Trophoblast cell (in vitro differentiated cells and primary cell): ENCODE results near the gene SPPL3.

Experiments
- DNase-seq, 2 donors: peaks; one replicate each; pipeline ENCODE4 v3.0.0-alpha.2; 2016
- H2AFZ ChIP-seq: 2 replicates; pipeline ENCODE4 v1.6.1; 2013; ENCODE audit warnings: low read length, moderate library complexity, mild to moderate bottlenecking; ENCODE audit not compliant: insufficient read depth, poor library complexity
- H2AK5ac ChIP-seq: 2 replicates; pipeline ENCODE4 v1.6.1; 2013; ENCODE audit warnings: mild to moderate bottlenecking, low read length
- H2BK120ac ChIP-seq: 2 replicates; pipeline ENCODE4 v1.6.1; 2013; ENCODE audit warnings: low read length, mild to moderate bottlenecking, moderate library complexity; ENCODE audit not compliant: insufficient read depth, poor library complexity
- H2BK12ac ChIP-seq: 2 replicates; pipeline ENCODE4 v1.6.1; 2013; ENCODE audit warnings: mild to moderate bottlenecking, low read length, moderate library complexity
- H2BK5ac ChIP-seq: 2 replicates; pipeline ENCODE4 v1.6.1; 2013; ENCODE audit warnings: low read length, low read depth, moderate library complexity, mild to moderate bottlenecking; ENCODE audit not compliant: poor library complexity
- H3K14ac ChIP-seq: 2 replicates; pipeline ENCODE4 v1.6.1; 2013; ENCODE audit warnings: mild to moderate bottlenecking, low read length
- H3K18ac ChIP-seq: 2 replicates; pipeline ENCODE4 v1.6.1; 2013; ENCODE audit warnings: mild to moderate bottlenecking, low read length
- H3K23ac ChIP-seq: 2 replicates; pipeline ENCODE4 v1.6.1; 2013; ENCODE audit warnings: low read length
- H3K27ac ChIP-seq: 2 replicates; pipeline ENCODE4 v1.5.1; 2013; ENCODE audit warnings: low read depth, mild to moderate bottlenecking, inconsistent platforms, low read length, moderate library complexity
- H3K27me3 ChIP-seq: 2 replicates; pipeline ENCODE4 v1.6.1; 2013; ENCODE audit warnings: inconsistent platforms, mild to moderate bottlenecking, low read length, moderate library complexity; ENCODE audit not compliant: insufficient read depth
- H3K36me3 ChIP-seq, 2 experiments: 1 replicate in 1 of 2; 2 replicates in 1 of 2; pipeline ENCODE4 v1.6.1; 2013; ENCODE audit warnings: low read length in 2 of 2, mild to moderate bottlenecking in 2 of 2, moderate library complexity in 1 of 2; ENCODE audit not compliant: insufficient read depth in 2 of 2, control insufficient read depth in 1 of 2
- H3K4ac ChIP-seq: 2 replicates; pipeline ENCODE4 v1.6.1; 2013; ENCODE audit warnings: low read depth, mild to moderate bottlenecking, low read length, moderate library complexity
- H3K4me1 ChIP-seq, 2 experiments: 1 replicate in 1 of 2; 2 replicates in 1 of 2; pipeline ENCODE4 v1.6.1; 2013; ENCODE audit warnings: low read length in 2 of 2, mild to moderate bottlenecking in 2 of 2, moderate library complexity in 1 of 2; ENCODE audit not compliant: insufficient read depth in 2 of 2, control insufficient read depth in 1 of 2
- H3K4me2 ChIP-seq: 2 replicates; pipeline ENCODE4 v1.6.1; 2013; ENCODE audit warnings: inconsistent platforms, mild to moderate bottlenecking, low read length, moderate library complexity
- H3K4me3 ChIP-seq: 2 replicates; pipeline ENCODE4 v1.5.1; 2013; ENCODE audit warnings: mild to moderate bottlenecking, low read depth, low read length, inconsistent platforms
- H3K79me1 ChIP-seq: one replicate; pipeline ENCODE4 v1.6.1; 2013; ENCODE audit warnings: low read length
- H3K79me2 ChIP-seq: 2 replicates; pipeline ENCODE4 v1.6.1; 2013; ENCODE audit warnings: low read length, mild to moderate bottlenecking; ENCODE audit not compliant: control insufficient read depth, insufficient read depth, poor library complexity
- H3K9ac ChIP-seq: 2 replicates; pipeline ENCODE4 v1.6.1; 2013; ENCODE audit warnings: mild to moderate bottlenecking, low read length
- H3K9me3 ChIP-seq: 2 replicates; pipeline ENCODE4 v1.6.1; 2013; ENCODE audit warnings: low read depth, mild to moderate bottlenecking, control low read depth, inconsistent platforms, low read length; ENCODE audit not compliant: insufficient read depth
- H4K12ac ChIP-seq: 2 replicates; pipeline ENCODE4 v1.6.1; 2013; ENCODE audit warnings: low read depth, mild to moderate bottlenecking, low read length, moderate library complexity
- H4K8ac ChIP-seq: 2 replicates; pipeline ENCODE4 v1.6.1; 2013; ENCODE audit warnings: low read depth, mild to moderate bottlenecking, low read length, moderate library complexity
- H4K91ac ChIP-seq: one replicate; pipeline ENCODE4 v1.6.1; 2013; ENCODE audit warnings: low read depth, mild to moderate bottlenecking, low read length, moderate library complexity
- WGBS: extraction: QIAGEN DNeasy Blood & Tissue Kit; methylation state at CpG from one replicate; pipeline ENCODE4 v1.1.7; 2013; ENCODE audit warnings: missing lambda C conversion rate; ENCODE audit not compliant: insufficient read length, insufficient coverage; ENCODE audit errors: extremely low coverage; 5-methylcytosine and 5-hydroxymethylcytosine counted together

The SPPL3 gene

GRCh38 chr12:120870415-120870814, 33.7 kb downstream of the SPPL3 start:
- H3K4ac ChIP-seq = no peak overlapping the region
- no peak overlapping the region for H3K27ac ChIP-seq
- no peak overlapping the region for H3K4me2 ChIP-seq
- no peak overlapping the region for H3K9ac ChIP-seq
- H3K36me3 ChIP-seq = no peaks in the 10 kb centered on the region
- no peak overlapping the region for H3K18ac ChIP-seq
- H3K4me1 ChIP-seq = no peaks in the 10 kb centered on the region
- WGBS = no CpG with 5 or more reads among the region's 1 CpG
- no peak overlapping the region for H2BK12ac ChIP-seq
- no peak overlapping the region for H4K8ac ChIP-seq
- DNase-seq = no peak
- H3K79me2 ChIP-seq = peaks cover 4% of the 10 kb centered on the region
- no peaks in the 10 kb centered on the region for H3K79me1 ChIP-seq
- no peak overlapping the region for H3K4me3 ChIP-seq
- no peaks in the 10 kb centered on the region for H3K9me3 ChIP-seq
- no peak overlapping the region for H3K23ac ChIP-seq
- H4K12ac ChIP-seq = no peak overlapping the region
- no peaks in the 10 kb centered on the region for H3K27me3 ChIP-seq
- H2AK5ac ChIP-seq = no peak overlapping the region
- H2AFZ ChIP-seq = no peak overlapping the region
- no peak overlapping the region for H3K14ac ChIP-seq
- no peak overlapping the region for H2BK120ac ChIP-seq
- H2BK5ac ChIP-seq = no peak overlapping the region
- no peak overlapping the region for H4K91ac ChIP-seq

GRCh38 chr12:120869376-120869775, 34.8 kb downstream of the SPPL3 start:
- Histone ChIP-seq H3K14ac (no peak overlapping the region), H2BK5ac (no peak overlapping the region), H4K8ac (no peak overlapping the region), H2AK5ac (no peak overlapping the region), H3K79me2 (peaks cover 3% of the 10 kb centered on the region), H3K4me3 (no peak overlapping the region), H3K9ac (no peak overlapping the region), H3K9me3 (no peaks in the 10 kb centered on the region), H3K18ac (no peak overlapping the region), H3K23ac (no peak overlapping the region), H3K4me2 (no peak overlapping the region), H3K4ac (no peak overlapping the region), H3K27ac (no peak overlapping the region), H3K79me1 (no peaks in the 10 kb centered on the region), H2BK12ac (no peak overlapping the region), H4K91ac (no peak overlapping the region), H2BK120ac (no peak overlapping the region), H3K27me3 (no peaks in the 10 kb centered on the region), H4K12ac (no peak overlapping the region), H3K4me1 (no peaks in the 10 kb centered on the region), H2AFZ (no peak overlapping the region), H3K36me3 (no peaks in the 10 kb centered on the region)
- DNase-seq = peak in 1 of 2 donors; percentile 52
- no CpG with 5 or more reads among the region's 4 CpGs for WGBS

- Histone ChIP-seq H3K9ac (no peak overlapping the region), H3K27me3 (no peaks in the 10 kb centered on the region), H2AFZ (no peak overlapping the region), H3K4me2 (no peak overlapping the region), H2AK5ac (no peak overlapping the region), H4K8ac (no peak overlapping the region), H3K4me1 (no peaks in the 10 kb centered on the region), H2BK12ac (no peak overlapping the region), H3K23ac (no peak overlapping the region), H2BK120ac (no peak overlapping the region), H3K79me1 (no peaks in the 10 kb centered on the region), H2BK5ac (no peak overlapping the region), H3K4ac (no peak overlapping the region), H3K4me3 (no peak overlapping the region), H4K12ac (no peak overlapping the region), H3K14ac (no peak overlapping the region), H4K91ac (no peak overlapping the region), H3K18ac (no peak overlapping the region), H3K9me3 (no peaks in the 10 kb centered on the region), H3K79me2 (no peaks in the 10 kb centered on the region), H3K36me3 (no peaks in the 10 kb centered on the region), H3K27ac (no peak overlapping the region)
- DNase-seq = peak in 1 of 2 donors; percentile 55
- no CpG with 5 or more reads among the region's 4 CpGs for WGBS
These were observed 38.0 kb downstream of the SPPL3 start for GRCh38 chr12:120866108-120866507.

- H3K36me3 ChIP-seq = no peaks in the 10 kb centered on the region
- H2AK5ac ChIP-seq = no peak overlapping the region
- H3K79me1 ChIP-seq = no peaks in the 10 kb centered on the region
- H3K14ac ChIP-seq = no peak overlapping the region
- H3K4ac ChIP-seq = no peak overlapping the region
- no peak overlapping the region for H3K27ac ChIP-seq
- no peak overlapping the region for H2BK12ac ChIP-seq
- H3K4me1 ChIP-seq = no peaks in the 10 kb centered on the region
- no peaks in the 10 kb centered on the region for H3K79me2 ChIP-seq
- H3K4me2 ChIP-seq = no peak overlapping the region
- no peak overlapping the region for H3K4me3 ChIP-seq
- H3K9ac ChIP-seq = no peak overlapping the region
- no peak for DNase-seq
- no peaks in the 10 kb centered on the region for H3K9me3 ChIP-seq
- no peak overlapping the region for H2BK120ac ChIP-seq
- no CpG with 5 or more reads among the region's 3 CpGs for WGBS
- H4K8ac ChIP-seq = no peak overlapping the region
- no peaks in the 10 kb centered on the region for H3K27me3 ChIP-seq
- H3K23ac ChIP-seq = no peak overlapping the region
- no peak overlapping the region for H2BK5ac ChIP-seq
- no peak overlapping the region for H3K18ac ChIP-seq
- no peak overlapping the region for H4K91ac ChIP-seq
- H4K12ac ChIP-seq = no peak overlapping the region
- H2AFZ ChIP-seq = no peak overlapping the region
These were observed 39.1 kb downstream of the SPPL3 start for GRCh38 chr12:120865098-120865497.
